GM23248 (cell line): ENCODE measurements around the gene SLC9A5.

Source experiments
- EZH2 ChIP-seq: fragments of 200-600 bp; sonication (generic); IDR thresholded peaks from 2 replicates; pipeline ENCODE4 v1.6.1; 2018; ENCODE audit warnings: antibody characterized with exemption, mild to moderate bottlenecking; ENCODE audit not compliant: insufficient read depth, poor library complexity, severe bottlenecking
- EZH2phosphoT487 ChIP-seq: fragments of 200-600 bp; sonication (generic); IDR thresholded peaks from 2 replicates; pipeline ENCODE4 v1.6.1; 2018; ENCODE audit warnings: antibody characterized with exemption, moderate library complexity, mild to moderate bottlenecking, low read depth; ENCODE audit not compliant: insufficient read depth

DNA sequence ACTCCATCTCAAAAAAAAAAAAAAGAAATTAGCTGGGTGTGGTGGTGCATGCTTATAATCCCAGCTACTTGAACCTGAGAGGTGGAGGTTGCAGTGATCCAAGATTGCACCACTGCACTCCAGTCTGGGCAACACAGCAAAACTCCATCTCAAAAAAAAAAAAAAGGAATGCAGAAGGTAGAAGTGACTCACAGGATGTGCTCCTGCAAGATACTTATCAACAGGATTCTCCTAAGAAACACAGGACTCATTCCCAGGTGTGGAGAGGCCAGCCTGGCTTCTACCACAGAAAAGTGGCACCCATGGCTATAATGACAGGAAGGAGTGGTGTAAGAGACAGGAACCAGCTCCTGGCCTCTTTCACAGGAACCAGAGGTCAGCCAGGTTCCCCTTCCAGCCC lies 36.0 kb upstream of the SLC9A5 start:
- TF ChIP-seq EZH2 (no peak), EZH2phosphoT487 (no peak)
